CD4-positive, alpha-beta T cell treated with Interleukin-4 for 4 hours (primary cell): ENCODE measurements around the gene RGL3.
"Not testable (repeated sequence)": the region's sequence is repeated elsewhere in the genome, so short reads cannot be mapped to it uniquely, and the experiment has no call there.

Source experiments
- DNase-seq: peaks from one replicate; pipeline ENCODE4 v3.0.0-alpha.2; 2020

The RGL3 gene

GRCh38 chr19:11380653-11381537 is 38.2 kb downstream of the RGL3 start:
- DNase-seq, result peak; percentile 99

- DNase-seq, result no peak
Measured at GRCh38 chr19:11379857-11380350, 39.2 kb downstream of the RGL3 start.

GRCh38 chr19:11379269-11379845 is 39.8 kb downstream of the RGL3 start:
- DNase-seq, result not testable (repeated sequence)

- no peak for DNase-seq
Measured at GRCh38 chr19:11378319-11379189, 40.6 kb downstream of the RGL3 start.

- DNase-seq, result no peak
Measured at GRCh38 chr19:11377756-11378155, 41.4 kb downstream of the RGL3 start.

- DNase-seq, result no peak
Measured at GRCh38 chr19:11377237-11377636, 41.9 kb downstream of the RGL3 start.

GRCh38 chr19:11375143-11375948 is 43.8 kb downstream of the RGL3 start:
- peak; percentile 74 for DNase-seq

GRCh38 chr19:11374433-11375142 is 44.5 kb downstream of the RGL3 start, which contains the start of gene SWSAP1:
TSS of gene SWSAP1 (plus strand) at chr19:11374666. CDS start at chr19:11374681, 15 bp downstream.
- DNase-seq, result peak; percentile 100

- no peak for DNase-seq
Measured at GRCh38 chr19:11373885-11374432, 45.2 kb downstream of the RGL3 start.

GRCh38 chr19:11373166-11373884 is 45.8 kb downstream of the RGL3 start:
- no peak for DNase-seq

GRCh38 chr19:11370744-11371143 is 48.4 kb downstream of the RGL3 start:
- DNase-seq, result no peak

GRCh38 chr19:11367528-11367927 is 51.6 kb downstream of the RGL3 start:
- DNase-seq, result no peak

GRCh38 chr19:11365557-11366117 is 53.5 kb downstream of the RGL3 start:
- DNase-seq, result no peak

- DNase-seq, result no peak
Measured at GRCh38 chr19:11364935-11365334, 54.2 kb downstream of the RGL3 start.

- no peak for DNase-seq
Measured at GRCh38 chr19:11364296-11364904, 54.7 kb downstream of the RGL3 start.

GRCh38 chr19:11363881-11364280 is 55.2 kb downstream of the RGL3 start:
- no peak for DNase-seq

- no peak for DNase-seq
Measured at GRCh38 chr19:11361771-11362731, 57.1 kb downstream of the RGL3 start.

GRCh38 chr19:11361037-11361770 is 57.9 kb downstream of the RGL3 start:
- no peak for DNase-seq
